HG03432 (cell line): ENCODE data around the gene SLCO4C1.
A peak's percentile ranks its signal among the peaks of the same experiment; 100 is the strongest.

Experiments
- ATAC-seq: cut with Tn5 transposase; IDR thresholded peaks from one replicate; pipeline ENCODE4 v1.9.1; 2021; ENCODE audit warnings: mild to moderate bottlenecking, moderate library complexity; ENCODE audit not compliant: unreplicated experiment

Gene SLCO4C1

GRCh38 chr5:102277144-102277543 is 18.9 kb downstream of the SLCO4C1 start:
- ATAC-seq: no peak

GRCh38 chr5:102271759-102272158 is 24.3 kb downstream of the SLCO4C1 start:
- no peak for ATAC-seq

GRCh38 chr5:102270036-102270435 is 26.0 kb downstream of the SLCO4C1 start:
- ATAC-seq: no peak

- ATAC-seq: no peak
These were observed 33.4 kb downstream of the SLCO4C1 start for GRCh38 chr5:102262688-102263087.

GRCh38 chr5:102249381-102249780 is 46.7 kb downstream of the SLCO4C1 start:
- ATAC-seq: no peak

GRCh38 chr5:102243213-102243612 is 52.9 kb downstream of the SLCO4C1 start:
- ATAC-seq: no peak

- no peak for ATAC-seq
These were observed 54.2 kb downstream of the SLCO4C1 start for GRCh38 chr5:102241809-102242421.

- ATAC-seq: peak; percentile 87
These were observed 64.1 kb downstream of the SLCO4C1 start for GRCh38 chr5:102231693-102232619.

- no peak for ATAC-seq
These were observed 66.4 kb downstream of the SLCO4C1 start for GRCh38 chr5:102229685-102230084.

- no peak for ATAC-seq
These were observed 69.8 kb downstream of the SLCO4C1 start for GRCh38 chr5:102226321-102226720.

- peak; percentile 74 for ATAC-seq
These were observed 72.3 kb downstream of the SLCO4C1 start for GRCh38 chr5:102223542-102224477.

GRCh38 chr5:102222772-102223171 is 73.3 kb downstream of the SLCO4C1 start:
- no peak for ATAC-seq

GRCh38 chr5:102221949-102222348 is 74.1 kb downstream of the SLCO4C1 start:
- ATAC-seq: no peak

- peak; percentile 88 for ATAC-seq
These were observed 77.9 kb downstream of the SLCO4C1 start for GRCh38 chr5:102218159-102218558.

- no peak for ATAC-seq
These were observed 79.4 kb downstream of the SLCO4C1 start for GRCh38 chr5:102216678-102217077.

GRCh38 chr5:102211165-102211564 is 84.9 kb downstream of the SLCO4C1 start:
- no peak for ATAC-seq

- ATAC-seq: no peak
These were observed 95.2 kb downstream of the SLCO4C1 start for GRCh38 chr5:102200861-102201260.

- ATAC-seq: no peak
These were observed 99.6 kb downstream of the SLCO4C1 start for GRCh38 chr5:102196481-102196880.
